NCI-H748 treated with DMSO at 0.1 percent for 48 hours (cell line): ENCODE measurements around the gene HCRT.
A peak's percentile ranks its signal among the peaks of the same experiment; 100 is the strongest.
"Not testable (repeated sequence)": the region's sequence is repeated elsewhere in the genome, so short reads cannot be mapped to it uniquely, and the experiment has no call there.

Experiments
- DNase-seq: peaks from one replicate; lab custom pipeline; 2025; lab: John Stamatoyannopoulos, UW

HCRT gene

GRCh38 chr17:42197564-42198156 lies 12.4 kb upstream of the HCRT start:
- DNase-seq: no peak

- peak; percentile 82 for DNase-seq
Observed at GRCh38 chr17:42193969-42194899, 9.0 kb upstream of the HCRT start, which contains the start of gene GHDC. TSS of gene GHDC (minus strand) at chr17:42194494. CDS start at chr17:42193581, 913 bp downstream.

- no peak for DNase-seq
Observed at GRCh38 chr17:42193216-42193968, 8.1 kb upstream of the HCRT start.

GRCh38 chr17:42192189-42193126 lies 7.2 kb upstream of the HCRT start:
- no peak for DNase-seq

- no peak for DNase-seq
Observed at GRCh38 chr17:42191275-42191608, 6.0 kb upstream of the HCRT start.

- no peak for DNase-seq
Observed at GRCh38 chr17:42190491-42191274, 5.4 kb upstream of the HCRT start.

GRCh38 chr17:42189651-42189965 lies 4.4 kb upstream of the HCRT start:
- no peak for DNase-seq

- no peak for DNase-seq
Observed at GRCh38 chr17:42188749-42189650, 3.7 kb upstream of the HCRT start.

- no peak for DNase-seq
Observed at GRCh38 chr17:42187833-42188232, 2.6 kb upstream of the HCRT start.

GRCh38 chr17:42186191-42186590 lies 939 bp upstream of the HCRT start:
- not testable (repeated sequence) for DNase-seq

GRCh38 chr17:42185621-42185930 lies 324 bp upstream of the HCRT start:
- DNase-seq: no peak

- DNase-seq: peak; percentile 17
Observed at GRCh38 chr17:42183741-42184711, 1.2 kb downstream of the HCRT start.

GRCh38 chr17:42182927-42183734 lies 2.1 kb downstream of the HCRT start:
- no peak for DNase-seq

- DNase-seq: no peak
Observed at GRCh38 chr17:42181851-42182207, 3.4 kb downstream of the HCRT start.

- peak; percentile 61 for DNase-seq
Observed at GRCh38 chr17:42180922-42181850, 4.1 kb downstream of the HCRT start, which contains the start of gene KCNH4. TSS of gene KCNH4 (minus strand) at chr17:42181142. CDS start at chr17:42180945, 197 bp downstream.

GRCh38 chr17:42180411-42180921 lies 4.8 kb downstream of the HCRT start:
- no peak for DNase-seq
